HG03469 (cell line): ENCODE measurements around the gene TXNRD2.

ENCODE experiments used
- ATAC-seq: cut with Tn5 transposase; IDR thresholded peaks from one replicate; pipeline ENCODE4 v1.9.1; 2021; ENCODE audit warnings: mild to moderate bottlenecking, moderate library complexity, moderate number of reproducible peaks; ENCODE audit not compliant: unreplicated experiment

TXNRD2 gene

DNA sequence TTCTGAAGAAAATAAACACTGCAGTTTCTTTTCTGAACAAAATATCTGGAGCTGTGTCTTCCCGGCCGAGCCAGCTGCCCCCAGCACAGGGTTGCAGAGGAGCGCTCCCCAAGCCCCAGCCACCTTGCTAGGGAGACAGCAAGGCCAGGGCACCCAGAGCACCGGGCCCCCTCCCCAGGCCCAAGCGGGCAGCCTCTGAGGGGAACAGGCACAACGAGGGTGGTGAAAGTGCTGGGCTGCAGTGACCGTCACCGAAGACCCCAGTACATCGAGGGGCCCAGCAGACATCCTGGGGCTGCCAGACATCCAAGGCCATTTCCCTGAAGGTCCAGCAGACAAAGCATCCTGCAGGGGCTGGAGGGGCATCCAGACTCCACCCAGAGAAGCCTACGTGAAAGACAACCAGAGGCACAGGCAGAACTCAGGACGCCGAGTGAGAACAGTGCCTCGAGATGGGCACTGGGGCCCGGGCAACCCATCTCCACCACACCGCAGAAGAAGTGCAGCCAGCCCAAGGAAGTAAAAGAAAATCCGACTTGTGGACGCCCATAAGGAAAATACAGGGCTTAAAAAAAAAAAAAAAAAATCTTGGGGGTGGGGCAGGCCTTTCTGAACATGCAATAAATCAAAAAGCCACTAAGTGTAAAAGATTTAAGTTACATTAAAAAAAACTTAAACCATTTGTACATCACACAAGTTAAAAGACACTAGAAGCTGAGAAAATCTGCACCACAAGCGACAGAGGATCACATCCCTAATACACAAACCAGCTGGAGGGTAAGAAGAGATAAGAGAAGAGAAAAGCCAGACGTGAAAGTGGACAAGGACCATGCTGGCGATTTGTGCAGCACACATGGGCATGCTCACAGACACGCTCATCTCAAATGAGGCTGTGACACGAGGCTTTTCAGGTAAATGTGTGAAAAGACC, 36.0 kb downstream of the TXNRD2 start:
- no peak for ATAC-seq

DNA sequence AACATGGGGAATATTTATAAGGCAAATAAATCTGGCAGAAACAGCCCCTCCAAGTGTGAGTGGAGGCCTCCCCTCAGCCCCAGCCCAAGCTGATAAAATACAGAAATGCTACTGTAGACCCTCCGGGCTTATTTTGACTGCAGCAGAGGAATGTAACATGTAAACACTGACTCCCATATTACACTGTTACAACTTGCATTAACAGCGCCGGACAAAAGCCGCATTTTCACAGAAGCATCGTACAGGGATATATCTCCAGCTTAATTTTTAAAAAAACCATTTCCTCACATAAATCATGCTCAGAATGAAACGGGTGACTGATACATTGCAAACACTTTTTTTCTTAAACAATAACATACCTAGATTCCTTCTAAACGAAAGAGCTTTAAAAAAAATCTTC, 36.7 kb downstream of the TXNRD2 start:
- no peak for ATAC-seq

DNA sequence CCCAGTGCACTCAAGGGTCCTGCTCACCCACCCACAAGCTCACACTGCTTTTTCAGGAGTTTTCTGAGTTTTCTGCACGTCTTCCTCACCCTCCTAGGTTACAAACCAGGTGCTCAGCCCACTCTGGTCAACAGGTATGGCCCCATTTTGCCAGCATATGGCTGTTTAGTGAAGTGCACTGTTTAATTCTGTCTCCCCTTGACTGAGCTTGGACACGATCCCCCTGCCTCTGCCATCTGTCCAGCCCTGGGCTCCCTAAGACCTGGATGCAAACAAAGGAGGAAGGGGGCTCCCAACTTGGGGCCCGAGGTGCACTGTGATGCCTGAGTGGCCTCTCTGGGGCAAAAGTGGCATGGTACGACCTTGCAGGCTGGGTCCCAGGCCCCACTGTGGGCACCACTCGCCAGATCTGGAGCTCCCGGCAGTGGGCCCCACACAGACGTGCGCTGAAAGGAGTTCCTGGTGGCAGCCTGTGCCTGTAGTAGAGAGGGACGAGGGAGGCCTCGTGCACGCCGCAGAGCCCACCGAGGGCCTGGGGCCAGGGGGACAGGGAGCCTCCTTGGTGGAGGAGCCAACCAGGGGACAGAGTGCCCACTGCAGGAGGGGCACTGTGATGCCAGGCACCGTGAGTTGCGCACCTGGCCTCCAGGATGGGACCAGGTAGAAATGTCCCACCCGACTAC, 37.3 kb downstream of the TXNRD2 start:
- no peak for ATAC-seq

DNA sequence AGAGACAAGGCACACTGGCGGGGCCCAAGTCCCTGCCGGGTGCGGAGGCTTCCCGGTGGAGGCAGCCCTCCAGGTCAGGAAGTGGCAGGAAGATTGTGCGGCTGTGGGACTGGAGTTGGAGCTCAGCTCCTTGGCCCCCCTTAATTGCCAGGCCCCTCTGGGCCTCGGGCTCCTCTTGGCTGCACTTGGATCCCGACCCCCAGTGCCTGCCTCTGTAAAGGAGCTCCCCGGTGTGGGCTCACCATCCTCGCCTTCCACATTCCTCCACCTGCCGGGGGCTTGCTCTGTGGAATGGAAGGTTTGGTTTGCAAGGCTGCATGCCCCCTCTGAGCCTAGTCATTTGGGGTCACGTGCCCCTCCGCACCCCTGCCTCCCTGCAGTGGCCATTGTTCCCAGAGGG, 38.1 kb downstream of the TXNRD2 start:
- no peak for ATAC-seq

DNA sequence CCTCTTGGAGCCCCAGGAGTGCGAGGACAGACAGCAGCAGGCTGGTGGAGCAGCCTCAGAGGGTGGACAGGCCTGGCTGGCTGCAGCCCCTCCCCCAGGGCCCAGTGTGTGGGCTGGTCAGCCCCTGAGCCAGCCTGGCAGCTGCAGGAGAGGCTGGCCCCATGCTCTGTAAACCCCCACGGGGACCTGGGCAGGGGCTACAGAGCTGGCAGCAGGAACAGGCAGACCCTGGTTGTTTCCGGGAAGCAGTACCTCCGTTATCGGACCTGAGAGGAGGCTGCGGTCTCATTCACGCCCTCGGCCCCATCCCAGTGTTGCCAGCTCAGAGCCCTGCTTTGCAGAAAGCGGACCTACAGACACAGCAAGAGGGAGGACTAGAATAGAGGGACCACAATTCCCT, 38.6 kb downstream of the TXNRD2 start:
- ATAC-seq, result no peak

DNA sequence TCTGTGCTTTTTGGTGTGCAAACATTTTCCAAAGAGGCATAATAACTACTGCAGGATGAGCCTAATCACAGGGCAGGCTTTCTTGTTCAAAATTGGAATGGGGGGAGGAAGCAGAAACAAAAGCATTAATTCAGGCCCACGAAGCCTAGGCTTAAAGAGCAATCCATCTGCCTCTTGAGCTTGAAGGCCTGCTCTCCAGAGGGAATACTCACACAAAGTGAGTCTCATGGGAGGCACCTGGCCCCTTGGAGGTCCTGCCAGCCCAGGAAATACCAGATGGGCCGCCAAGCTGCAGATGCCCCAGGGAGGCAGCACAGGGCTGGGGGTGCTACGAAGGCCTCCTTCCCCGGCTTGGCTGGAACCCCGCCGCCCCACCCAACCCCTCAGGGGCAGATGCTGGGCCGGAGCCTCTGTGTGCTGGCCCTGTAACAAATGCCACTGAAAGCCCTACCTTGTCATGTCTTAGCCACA, 39.3 kb downstream of the TXNRD2 start:
- no peak for ATAC-seq

DNA sequence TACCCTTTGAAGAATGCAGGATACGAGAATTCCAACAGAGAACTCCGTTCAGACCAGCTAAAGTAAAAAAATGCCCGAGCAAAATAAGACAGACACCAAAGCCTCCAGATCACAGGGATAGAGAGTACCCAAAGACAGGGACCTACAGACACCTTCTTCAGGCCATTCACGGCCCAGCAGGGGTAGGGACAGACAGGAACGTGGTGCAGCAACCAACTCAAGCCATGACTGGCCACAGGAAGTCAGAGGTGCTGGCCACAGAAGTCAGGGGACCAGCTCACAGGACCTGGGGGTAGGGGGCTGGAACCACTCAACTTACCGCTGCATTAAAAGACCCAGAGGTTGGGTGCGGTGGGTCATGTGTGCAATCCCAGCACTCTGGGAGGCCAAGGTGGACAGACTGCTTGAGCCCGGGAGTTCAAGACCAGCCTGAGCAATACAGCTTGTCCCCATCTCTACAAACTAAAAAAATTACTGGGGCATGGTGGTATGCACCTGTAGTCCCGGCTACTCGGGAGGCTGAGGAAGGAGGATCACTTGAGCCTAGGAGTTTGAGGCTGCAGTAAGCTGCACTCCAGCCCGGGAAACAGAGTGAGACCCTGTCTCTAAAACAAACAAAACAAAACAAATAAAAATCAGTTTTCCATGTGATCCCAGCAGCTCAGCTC, 39.9 kb downstream of the TXNRD2 start:
- no peak for ATAC-seq

DNA sequence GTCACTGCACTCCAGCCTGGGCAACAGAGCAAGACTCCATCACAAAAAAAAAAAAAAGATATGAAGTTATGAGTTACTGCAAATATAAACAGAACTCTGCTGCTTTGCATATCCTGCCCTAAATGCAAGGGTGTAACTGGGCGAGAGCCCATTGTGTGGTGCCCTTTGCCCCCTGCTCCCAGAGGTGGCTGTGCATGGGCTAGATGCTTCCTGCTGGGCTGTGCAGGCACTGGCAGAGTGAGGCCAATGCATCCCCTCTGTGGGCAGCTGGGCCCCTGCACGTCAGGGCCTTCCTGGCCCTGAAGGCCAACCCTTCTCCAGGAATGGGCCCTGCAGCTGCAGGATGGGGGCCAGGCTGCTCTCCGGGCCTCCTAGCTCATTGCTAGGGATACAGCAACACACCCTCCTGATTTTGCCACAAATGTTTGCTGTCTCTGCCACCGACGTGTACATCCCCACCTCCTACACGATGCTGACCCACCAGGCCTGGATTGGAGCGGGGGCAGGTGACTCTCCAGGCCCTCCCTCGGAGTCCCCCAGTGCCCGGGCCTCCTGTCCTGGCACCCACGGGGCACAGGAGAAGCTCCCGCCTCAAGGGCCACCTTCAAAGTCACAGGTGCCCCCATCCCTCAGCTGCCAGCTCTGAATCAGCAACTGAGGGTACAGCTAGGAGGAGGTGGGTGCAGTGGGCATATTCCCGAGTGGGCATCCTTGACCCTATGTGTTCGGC, 40.7 kb downstream of the TXNRD2 start:
- ATAC-seq, result no peak

DNA sequence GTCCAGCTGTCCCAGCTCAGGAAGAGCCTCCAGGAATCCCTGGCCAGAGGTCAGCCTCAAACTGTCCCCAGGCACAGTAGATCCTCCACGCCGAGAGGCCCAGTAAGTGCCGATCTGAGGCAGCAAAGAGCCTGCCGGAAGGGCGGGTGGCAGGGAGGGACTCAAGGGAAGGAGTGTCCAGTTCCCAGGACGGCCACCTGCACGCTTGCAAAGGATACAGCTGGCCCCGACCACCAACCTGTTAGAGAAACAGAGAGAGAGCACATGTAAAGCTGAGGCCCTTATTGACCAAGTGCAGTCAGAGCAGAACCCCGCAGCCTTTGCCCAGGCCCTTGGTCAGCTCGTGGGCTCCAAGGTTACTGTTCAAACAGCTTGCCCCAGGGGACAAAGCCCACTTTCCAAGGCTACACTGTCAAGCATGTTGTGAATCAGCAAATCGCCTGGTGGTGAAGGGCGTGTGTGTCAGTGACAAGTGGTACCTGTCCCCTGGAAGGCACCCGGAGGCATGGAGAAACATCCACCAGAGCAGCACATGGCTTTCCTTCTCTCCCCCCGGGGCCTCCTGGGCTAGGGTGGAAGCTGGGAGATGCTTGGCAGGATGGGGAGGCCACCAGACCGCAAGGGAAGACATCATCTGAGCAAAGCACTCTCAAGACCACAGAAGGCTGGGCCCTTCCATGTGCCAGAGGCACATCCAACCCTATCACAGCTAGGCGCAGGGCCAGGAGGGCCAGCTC, 42.6 kb downstream of the TXNRD2 start:
- no peak for ATAC-seq

DNA sequence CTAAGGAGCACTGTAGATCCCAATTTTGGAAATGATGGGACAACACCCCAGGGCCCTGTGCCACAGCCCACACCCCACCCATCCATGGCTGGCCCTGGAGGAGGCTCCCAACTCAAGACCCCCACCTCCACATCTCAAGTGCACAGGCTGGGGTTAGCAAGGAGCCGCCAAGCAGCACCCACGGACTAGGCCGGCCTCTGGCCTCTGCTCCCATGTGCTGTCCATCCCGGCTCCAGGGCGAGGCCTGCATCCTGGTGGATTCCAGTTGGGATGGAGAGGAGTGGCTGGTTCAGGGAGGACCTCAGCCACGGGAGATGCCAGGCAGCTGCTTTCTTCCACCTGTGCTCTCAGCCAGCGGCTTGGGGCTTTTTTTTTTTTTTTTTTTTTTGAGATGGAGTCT, 43.5 kb downstream of the TXNRD2 start:
- ATAC-seq, result no peak

DNA sequence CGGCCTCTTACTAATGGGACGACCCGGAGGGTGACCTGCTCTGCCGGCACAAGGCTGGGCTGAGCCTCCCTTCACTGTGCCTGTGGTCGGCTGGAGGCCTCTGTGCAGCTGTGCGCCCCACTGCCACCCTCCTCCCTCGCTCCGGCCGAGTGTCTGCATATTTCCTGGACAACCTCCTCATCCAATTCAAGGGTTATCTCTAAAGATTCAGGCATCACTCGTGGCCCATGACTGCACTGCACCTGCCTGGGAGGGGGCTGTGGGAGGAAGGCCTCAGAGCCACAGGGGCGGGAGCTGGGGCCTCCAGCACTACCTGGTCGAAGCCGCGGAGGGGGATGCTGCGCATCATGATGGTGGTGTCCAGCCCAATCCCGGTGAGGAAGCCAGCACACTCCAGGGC, 43.9 kb downstream of the TXNRD2 start:
- no peak for ATAC-seq

DNA sequence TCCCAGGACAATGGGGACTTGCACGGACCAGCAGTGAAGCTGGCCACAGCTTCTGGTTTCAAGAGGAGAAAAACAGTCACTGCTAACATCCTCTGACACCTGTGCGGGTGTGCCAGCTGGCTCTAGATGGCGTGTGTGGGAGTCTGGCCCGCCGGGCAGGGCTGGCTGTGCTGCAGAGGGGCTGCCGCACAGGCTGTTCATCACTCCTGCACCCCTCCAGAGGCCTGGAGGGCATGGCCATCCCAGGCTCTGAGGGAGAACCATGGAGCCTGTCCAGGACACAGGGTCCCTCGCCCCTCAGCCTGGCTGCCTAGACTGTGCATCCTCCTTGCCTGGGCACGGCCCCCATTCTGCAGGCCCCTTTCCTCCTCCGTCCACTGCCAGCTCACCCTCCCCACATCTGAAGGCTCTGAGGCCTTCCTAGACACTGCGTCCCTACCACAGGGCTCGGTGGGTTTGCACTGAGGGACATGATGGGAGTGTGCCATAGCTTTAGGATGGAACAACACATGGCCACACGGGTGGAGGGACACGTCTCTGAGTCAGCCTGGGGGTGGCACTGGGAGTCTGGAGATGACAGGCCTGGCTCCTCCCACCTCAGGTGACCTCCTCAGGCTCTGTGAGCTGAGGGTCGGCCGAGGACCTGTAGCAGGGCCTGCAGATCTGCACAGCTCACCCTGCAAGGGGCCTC, 44.8 kb downstream of the TXNRD2 start:
- no peak for ATAC-seq

DNA sequence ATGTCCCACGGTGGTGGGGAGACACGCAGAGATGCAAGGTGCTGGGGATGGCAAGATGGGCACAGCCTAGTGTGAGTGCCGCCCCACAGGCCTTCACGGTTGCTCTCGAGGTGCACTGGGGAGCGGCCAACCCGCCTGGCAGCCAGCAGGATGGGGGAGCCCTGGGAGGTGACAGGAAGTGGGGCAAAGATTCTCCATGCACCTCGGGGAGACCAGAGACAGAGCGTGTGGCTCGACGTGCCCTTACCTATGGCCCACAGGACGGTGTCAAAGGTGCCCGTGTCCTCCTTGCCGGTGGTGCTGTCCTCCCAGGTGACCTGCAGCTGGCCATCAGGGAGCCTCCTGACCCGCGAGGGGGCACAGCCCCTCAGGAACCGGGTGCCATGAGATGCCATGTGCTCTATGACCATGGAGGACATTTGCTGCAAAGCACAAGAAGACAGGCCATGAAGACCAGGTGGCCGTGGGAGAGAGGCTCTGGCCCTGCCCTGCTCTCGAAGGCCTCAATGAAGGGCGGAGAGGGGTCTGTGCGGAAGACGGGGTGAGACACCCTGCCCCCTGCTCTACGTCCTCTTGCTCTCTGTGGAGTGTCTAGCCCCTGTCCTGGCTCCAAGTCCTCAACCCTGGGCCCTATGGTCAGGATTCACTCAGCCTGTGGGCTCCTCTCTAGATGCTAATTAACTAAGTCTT, 46.3 kb downstream of the TXNRD2 start:
- ATAC-seq, result no peak

DNA sequence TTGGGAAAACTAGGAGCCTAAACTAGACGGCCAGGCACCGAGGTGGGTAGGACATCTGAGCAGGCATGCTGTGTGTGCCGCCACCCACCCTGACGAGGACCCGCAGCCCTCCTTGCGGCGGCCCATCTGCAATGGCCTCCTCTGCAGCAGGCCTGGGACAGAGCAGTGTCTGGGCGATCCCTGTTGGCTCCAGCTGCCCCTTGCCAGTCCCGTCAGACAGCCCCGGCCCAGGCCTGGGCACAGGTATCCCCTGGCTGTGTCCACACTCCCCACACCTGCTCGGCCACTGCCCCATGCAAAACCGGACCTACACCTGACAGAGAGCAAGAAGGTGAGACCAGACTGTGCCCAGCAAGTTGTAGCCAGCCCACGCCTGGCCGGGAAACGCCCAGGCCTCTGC, 48.3 kb downstream of the TXNRD2 start:
- no peak for ATAC-seq

DNA sequence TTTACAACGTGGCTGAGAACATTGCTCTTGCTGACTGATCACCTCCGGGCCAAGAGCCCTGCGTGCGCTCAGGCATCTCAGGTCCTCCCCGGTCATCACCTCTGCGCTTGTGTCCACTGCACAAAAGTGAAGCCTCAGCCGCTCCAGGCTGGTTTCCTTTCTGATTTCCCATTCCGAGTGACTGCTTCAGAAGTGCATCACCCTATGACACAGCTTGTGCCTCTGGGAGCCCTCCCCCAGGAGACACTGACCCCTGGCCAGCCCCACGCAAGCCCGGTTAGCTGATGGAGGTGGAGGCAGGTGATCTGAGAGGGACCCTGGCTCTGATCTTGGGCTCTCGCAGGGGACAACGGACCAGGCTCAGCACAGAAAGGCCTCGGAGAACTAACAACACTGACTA, 48.7 kb downstream of the TXNRD2 start:
- ATAC-seq, result no peak

DNA sequence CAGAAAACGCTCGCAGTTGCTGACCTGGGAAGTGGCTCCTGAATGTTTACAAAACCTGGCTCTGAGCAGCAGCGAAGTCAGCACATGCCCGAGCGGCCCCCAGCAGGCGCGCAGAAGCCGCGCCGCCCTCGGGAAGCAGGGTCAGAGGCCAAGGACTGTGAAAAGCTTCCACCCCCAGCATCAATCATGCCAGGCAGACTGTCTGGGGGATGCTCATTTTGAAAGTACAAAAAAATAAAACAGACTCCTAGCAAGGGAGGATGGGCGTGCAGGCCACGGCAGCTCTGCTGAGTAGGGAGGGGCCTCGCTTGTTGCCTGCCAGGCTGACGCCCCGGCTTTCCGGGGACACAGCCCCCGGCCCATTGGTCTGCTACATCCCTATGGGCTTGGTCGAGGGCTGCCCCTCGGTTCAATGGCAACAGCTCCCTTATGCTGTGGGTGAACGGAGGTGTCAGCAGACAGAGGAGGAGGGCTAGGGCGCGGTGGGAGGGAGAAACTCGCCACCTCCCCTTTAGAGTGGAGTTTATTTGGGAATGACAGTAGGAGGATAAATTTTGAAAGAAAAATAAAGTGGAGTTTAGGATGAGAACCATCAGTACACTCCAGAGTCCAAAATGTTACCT, 49.2 kb downstream of the TXNRD2 start:
- ATAC-seq, result no peak

DNA sequence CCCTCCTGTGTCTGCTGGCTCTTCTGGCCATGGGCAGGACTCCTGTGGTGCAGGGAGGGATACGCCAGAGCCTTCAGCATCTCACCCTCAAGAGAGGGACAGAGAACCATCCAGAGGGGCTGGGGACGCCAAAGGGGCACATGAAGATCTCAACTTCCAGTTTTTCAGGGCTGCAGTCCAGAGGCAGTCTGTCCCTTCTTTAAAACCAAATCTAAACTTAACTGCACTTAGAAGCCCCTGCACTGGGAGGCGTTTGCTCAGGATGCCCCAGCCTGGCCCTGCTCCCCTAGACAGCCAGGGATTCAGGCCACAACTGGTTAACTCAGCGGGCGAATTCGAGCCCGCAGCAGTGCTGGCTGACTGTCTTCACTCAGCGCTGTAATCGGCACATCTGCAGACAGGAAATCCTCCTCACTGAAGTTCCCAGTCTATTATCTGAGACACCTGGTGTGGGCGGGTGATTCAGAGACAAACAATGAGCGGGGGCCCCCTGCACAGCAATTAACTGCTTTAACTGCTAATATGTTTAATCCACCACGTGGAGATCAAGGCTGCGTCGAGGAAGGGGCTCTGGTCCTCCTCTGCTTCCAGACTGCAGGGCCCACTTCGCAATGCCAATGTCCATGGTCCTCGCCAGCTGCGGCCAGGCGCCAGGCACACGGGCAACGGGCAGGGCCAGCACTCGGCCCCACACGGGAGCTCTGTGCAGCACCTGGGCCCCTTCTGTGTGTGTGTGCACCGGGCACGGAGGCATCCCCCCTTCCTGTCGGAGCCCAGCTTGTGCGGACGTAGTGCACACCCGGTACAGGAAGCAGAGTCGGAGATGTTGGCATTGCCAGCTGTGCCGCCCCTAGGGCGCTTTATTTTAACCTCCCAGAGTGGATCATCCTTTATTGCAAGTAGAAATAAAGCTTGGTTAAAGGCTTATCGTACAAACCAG, 50.0 kb downstream of the TXNRD2 start:
- no peak for ATAC-seq
